ENCODE results near the gene SHISA9. TPM values are rescaled to one million over a fixed set of nuclear protein-coding genes. Genes with fewer than 3 reads are reported as not detected.

Gene SHISA9
- total RNA-seq, 3 donors from 2014 or later (not counting 1 experiment from before 2014, with no cell fraction given) = 0.05 TPM; not detected in 2

- H3K4me1 ChIP-seq (ENCODE audit: control insufficient read depth, insufficient read depth, low read length) = no peaks in the 10 kb centered on the region
- ATAC-seq (no peak), DNase-seq (no peak)
- H3K27me3 ChIP-seq (ENCODE audit: control insufficient read depth, insufficient read depth, low read length) = no peaks in the 10 kb centered on the region
- no peak overlapping the region for H3K4me3 ChIP-seq (ENCODE audit: low read length)
- no peak for TF ChIP-seq CTCF (IDR thresholded peaks at IDR 0.05)
- Mint-ChIP-seq H3K36me3 (no peaks in the 10 kb centered on the region), H3K4me1 (no peaks in the 10 kb centered on the region), H3K27ac (no peak overlapping the region), H3K9me3 (peaks cover 0 to 4% of the 10 kb centered on the region in 2 donors), H3K27me3 (ENCODE audit: low read depth in 2 of 2) (no peaks in the 10 kb centered on the region), H3K4me3 (no peak overlapping the region)
- H3K27ac ChIP-seq (ENCODE audit: low read length) = no peak overlapping the region
- peaks cover 3% of the 10 kb centered on the region for H3K9me3 ChIP-seq (ENCODE audit: control insufficient read depth, insufficient read depth, low read length)
- intact Hi-C loops (cut with micrococcal nuclease) = no loop called here
- WGBS (ENCODE audit: insufficient coverage) = 73% methylated on average over 2 of the region's 2 CpGs
- H3K36me3 ChIP-seq (ENCODE audit: control insufficient read depth, insufficient read depth, low read length) = no peaks in the 10 kb centered on the region
Measured at GRCh38 chr16:13127144-13127543, 225.7 kb downstream of the SHISA9 start.

GRCh38 chr16:13130586-13130985 lies 229.2 kb downstream of the SHISA9 start:
- no peak overlapping the region for H3K27ac ChIP-seq (ENCODE audit: low read length)
- Mint-ChIP-seq H3K4me3 (no peak overlapping the region), H3K4me1 (no peaks in the 10 kb centered on the region), H3K27me3 (ENCODE audit: low read depth in 2 of 2) (no peaks in the 10 kb centered on the region), H3K27ac (no peak overlapping the region), H3K36me3 (no peaks in the 10 kb centered on the region), H3K9me3 (peaks cover 0 to 9% of the 10 kb centered on the region in 2 donors)
- no peaks in the 10 kb centered on the region for H3K36me3 ChIP-seq (ENCODE audit: control insufficient read depth, insufficient read depth, low read length)
- WGBS (ENCODE audit: insufficient coverage) = 40% methylated on average over 1 of the region's 1 CpG
- intact Hi-C loops (cut with micrococcal nuclease) = no loop called here
- ATAC-seq (no peak), DNase-seq (no peak)
- no peaks in the 10 kb centered on the region for H3K27me3 ChIP-seq (ENCODE audit: control insufficient read depth, insufficient read depth, low read length)
- no peak for TF ChIP-seq CTCF (IDR thresholded peaks at IDR 0.05)
- H3K9me3 ChIP-seq (ENCODE audit: control insufficient read depth, insufficient read depth, low read length) = peaks cover 3% of the 10 kb centered on the region
- H3K4me1 ChIP-seq (ENCODE audit: control insufficient read depth, insufficient read depth, low read length) = no peaks in the 10 kb centered on the region
- H3K4me3 ChIP-seq (ENCODE audit: low read length) = no peak overlapping the region

GRCh38 chr16:13134836-13135235 lies 233.4 kb downstream of the SHISA9 start:
- 92% methylated on average over 1 of the region's 1 CpG for WGBS (ENCODE audit: insufficient coverage)
- no peaks in the 10 kb centered on the region for H3K27me3 Mint-ChIP-seq (ENCODE audit: low read depth in 2 of 2)

More at GRCh38 chr16:13134836-13135235, 233.4 kb downstream of the SHISA9 start:
- no peak overlapping the region for H3K27ac ChIP-seq (ENCODE audit: low read length)
- H3K36me3 ChIP-seq (ENCODE audit: control insufficient read depth, insufficient read depth, low read length) = no peaks in the 10 kb centered on the region
- no peaks in the 10 kb centered on the region for H3K27me3 ChIP-seq (ENCODE audit: control insufficient read depth, insufficient read depth, low read length)
- Mint-ChIP-seq H3K4me1 (no peaks in the 10 kb centered on the region), H3K27ac (no peak overlapping the region), H3K9me3 (peaks cover 3 to 6% of the 10 kb centered on the region in 2 donors), H3K36me3 (no peaks in the 10 kb centered on the region), H3K4me3 (no peak overlapping the region)
- ATAC-seq (no peak), DNase-seq (no peak)
- no peaks in the 10 kb centered on the region for H3K9me3 ChIP-seq (ENCODE audit: control insufficient read depth, insufficient read depth, low read length)
- H3K4me3 ChIP-seq (ENCODE audit: low read length) = no peak overlapping the region
- no peak for TF ChIP-seq CTCF (IDR thresholded peaks at IDR 0.05)
- intact Hi-C loops (cut with micrococcal nuclease) = no loop called here
- no peaks in the 10 kb centered on the region for H3K4me1 ChIP-seq (ENCODE audit: control insufficient read depth, insufficient read depth, low read length)
